HEK293 (cell line): ENCODE measurements around the gene INO80B.

Source experiments
- CTCF ChIA-PET: fragments of 350-600 bp; formaldehyde crosslinking; extraction: SDS; loops from one replicate; lab custom pipeline; 2021; ENCODE audit warnings: antibody characterized with exemption; lab: Yijun Ruan, JAX
- POLR2A ChIA-PET: fragments of 300-600 bp; formaldehyde crosslinking; extraction: SDS; loops from one replicate; lab custom pipeline; 2020; ENCODE audit warnings: antibody characterized with exemption, inconsistent platforms; lab: Yijun Ruan, JAX
- H3K27ac ChIP-seq: fragments of 200-500 bp; sonication (Bioruptor generic); 2 replicates; pipeline ENCODE4 v1.5.1; 2014; ENCODE audit warnings: low read depth, low read length, control low read depth, inconsistent platforms; ENCODE audit errors: extremely low read depth
- H3K36me3 ChIP-seq, 2 experiments: fragments of 200-500 bp in 1 of 2; sonication (Bioruptor generic) in 1 of 2; 1 replicate in 1 of 2; 2 replicates in 1 of 2; pipeline ENCODE4 v1.5.1; 2014 to 2017; ENCODE audit warnings: inconsistent platforms in 2 of 2, low read length in 2 of 2; ENCODE audit not compliant: control insufficient read depth in 2 of 2, insufficient read depth in 1 of 2
- H3K4me1 ChIP-seq: fragments of 200-500 bp; sonication (Bioruptor generic); 2 replicates; pipeline ENCODE4 v1.5.1; 2014; ENCODE audit warnings: mild to moderate bottlenecking, low read length, inconsistent platforms; ENCODE audit not compliant: control insufficient read depth, insufficient read depth
- H3K4me3 ChIP-seq: 2 replicates; pipeline ENCODE4 v1.5.1; 2011; ENCODE audit warnings: low read depth, mild to moderate bottlenecking, control low read depth, low read length, moderate library complexity
- H3K9me3 ChIP-seq: fragments of 200-500 bp; sonication (Bioruptor generic); 2 replicates; pipeline ENCODE4 v1.5.1; 2014; ENCODE audit warnings: low read depth, low read length, inconsistent platforms; ENCODE audit not compliant: control insufficient read depth, insufficient read depth
- BCL11B ChIP-seq: fragments of 450-650 bp; formaldehyde crosslinking; IDR thresholded peaks from 2 replicates; pipeline ENCODE4 v1.5.1; 2016; ENCODE audit warnings: low read depth, missing biosample characterization, missing genetic modification characterization
- MYNN ChIP-seq: fragments of 450-650 bp; formaldehyde crosslinking; IDR thresholded peaks from 2 replicates; pipeline ENCODE4 v1.5.1; 2016; ENCODE audit warnings: missing biosample characterization, missing genetic modification characterization, borderline replicate concordance
- REST ChIP-seq: fragments of 450-650 bp; formaldehyde crosslinking; IDR thresholded peaks from 2 replicates; pipeline ENCODE4 v1.5.1; 2016; ENCODE audit warnings: missing biosample characterization, missing genetic modification characterization
- SCRT1 ChIP-seq: fragments of 450-650 bp; formaldehyde crosslinking; IDR thresholded peaks from 2 replicates; pipeline ENCODE4 v1.5.1; 2016; ENCODE audit warnings: missing biosample characterization, missing genetic modification characterization, borderline replicate concordance
- SP2 ChIP-seq: fragments of 450-650 bp; formaldehyde crosslinking; IDR thresholded peaks from 2 replicates; pipeline ENCODE4 v1.5.1; 2016; ENCODE audit warnings: missing biosample characterization, missing genetic modification characterization
- TCF7L2 ChIP-seq: IDR thresholded peaks from 2 replicates; pipeline ENCODE4 v1.6.1; 2011; ENCODE audit warnings: low read depth, mild to moderate bottlenecking, inconsistent platforms, low read length, moderate library complexity, borderline replicate concordance
- ZBTB10 ChIP-seq: fragments of 450-650 bp; formaldehyde crosslinking; IDR thresholded peaks from 2 replicates; pipeline ENCODE4 v1.5.1; 2016; ENCODE audit warnings: missing biosample characterization, missing genetic modification characterization
- ZNF223 ChIP-seq: fragments of 450-650 bp; formaldehyde crosslinking; IDR thresholded peaks from 2 replicates; pipeline ENCODE4 v1.5.1; 2016; ENCODE audit warnings: missing biosample characterization, missing genetic modification characterization
- ZNF335 ChIP-seq: fragments of 450-650 bp; formaldehyde crosslinking; conservative IDR thresholded peaks from 2 replicates; pipeline ENCODE4 v1.5.1; 2016; ENCODE audit warnings: missing biosample characterization, missing genetic modification characterization
- ZNF423 ChIP-seq: fragments of 450-650 bp; formaldehyde crosslinking; IDR thresholded peaks from 2 replicates; pipeline ENCODE4 v1.5.1; 2016; ENCODE audit warnings: missing biosample characterization, missing genetic modification characterization
- ZNF561 ChIP-seq: fragments of 450-650 bp; IDR thresholded peaks from 2 replicates; pipeline ENCODE4 v1.5.1; 2018; ENCODE audit warnings: missing biosample characterization, missing genetic modification characterization, borderline replicate concordance
- TF ChIP-seq, protein P1 (sequence below): fragments of 450-650 bp; formaldehyde crosslinking; conservative IDR thresholded peaks from 2 replicates; pipeline ENCODE4 v1.5.1; 2016; ENCODE audit warnings: low read depth, missing biosample characterization, missing genetic modification characterization

Gene INO80B

GRCh38 chr2:74440378-74441169 lies 14.3 kb upstream of the INO80B start (continued):
- TF ChIP-seq REST (tag by site-specific recombination) (no peak), ZNF223 (no peak), ZNF423 (no peak)

DNA sequence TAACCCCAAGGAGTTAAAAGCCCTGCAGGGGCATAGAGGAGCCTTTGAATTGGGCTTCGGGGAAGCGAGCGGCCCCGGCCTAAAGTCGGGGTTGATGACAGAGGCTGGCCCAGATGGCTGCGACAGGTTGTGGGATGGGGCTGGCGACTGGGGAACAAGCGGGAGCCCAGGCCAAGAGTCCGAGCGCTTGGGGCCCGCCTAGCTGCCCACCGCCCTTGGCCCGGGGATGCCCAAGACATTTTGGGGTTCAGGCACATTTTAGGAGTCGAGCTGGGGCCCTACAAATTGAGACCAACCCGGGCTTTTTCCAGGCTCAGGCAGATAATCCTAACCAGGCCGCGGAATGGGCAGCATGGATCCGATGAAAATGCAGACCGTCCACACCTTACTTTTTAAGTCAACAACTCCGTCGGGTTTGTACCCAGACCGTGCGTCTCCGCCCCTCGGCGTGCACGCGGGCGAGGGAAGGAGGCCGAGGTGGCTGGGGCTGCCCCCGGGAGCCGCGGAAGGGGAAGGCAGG lies 13.7 kb upstream of the INO80B start:
- Histone ChIP-seq H3K36me3 (peaks cover 0 to 29% of the 10 kb centered on the region in 2 experiments; a peak in 1 of 3 replicates), H3K4me3 (peak overlapping the region; percentile 56), H3K4me1 (peaks cover 7% of the 10 kb centered on the region), H3K9me3 (no peaks in the 10 kb centered on the region), H3K27ac (peak overlapping the region; percentile 68)
- POLR2A ChIA-PET: interaction anchor here (1.2 to 2.4 kb wide), 9 partner anchors 10 to 263 kb away, joined by 3 to 40 read pairs (median 5); partner anchors contain the start of genes DCTN1, INO80B, MOB1A and MRPL53
- TF ChIP-seq, protein P1, sequence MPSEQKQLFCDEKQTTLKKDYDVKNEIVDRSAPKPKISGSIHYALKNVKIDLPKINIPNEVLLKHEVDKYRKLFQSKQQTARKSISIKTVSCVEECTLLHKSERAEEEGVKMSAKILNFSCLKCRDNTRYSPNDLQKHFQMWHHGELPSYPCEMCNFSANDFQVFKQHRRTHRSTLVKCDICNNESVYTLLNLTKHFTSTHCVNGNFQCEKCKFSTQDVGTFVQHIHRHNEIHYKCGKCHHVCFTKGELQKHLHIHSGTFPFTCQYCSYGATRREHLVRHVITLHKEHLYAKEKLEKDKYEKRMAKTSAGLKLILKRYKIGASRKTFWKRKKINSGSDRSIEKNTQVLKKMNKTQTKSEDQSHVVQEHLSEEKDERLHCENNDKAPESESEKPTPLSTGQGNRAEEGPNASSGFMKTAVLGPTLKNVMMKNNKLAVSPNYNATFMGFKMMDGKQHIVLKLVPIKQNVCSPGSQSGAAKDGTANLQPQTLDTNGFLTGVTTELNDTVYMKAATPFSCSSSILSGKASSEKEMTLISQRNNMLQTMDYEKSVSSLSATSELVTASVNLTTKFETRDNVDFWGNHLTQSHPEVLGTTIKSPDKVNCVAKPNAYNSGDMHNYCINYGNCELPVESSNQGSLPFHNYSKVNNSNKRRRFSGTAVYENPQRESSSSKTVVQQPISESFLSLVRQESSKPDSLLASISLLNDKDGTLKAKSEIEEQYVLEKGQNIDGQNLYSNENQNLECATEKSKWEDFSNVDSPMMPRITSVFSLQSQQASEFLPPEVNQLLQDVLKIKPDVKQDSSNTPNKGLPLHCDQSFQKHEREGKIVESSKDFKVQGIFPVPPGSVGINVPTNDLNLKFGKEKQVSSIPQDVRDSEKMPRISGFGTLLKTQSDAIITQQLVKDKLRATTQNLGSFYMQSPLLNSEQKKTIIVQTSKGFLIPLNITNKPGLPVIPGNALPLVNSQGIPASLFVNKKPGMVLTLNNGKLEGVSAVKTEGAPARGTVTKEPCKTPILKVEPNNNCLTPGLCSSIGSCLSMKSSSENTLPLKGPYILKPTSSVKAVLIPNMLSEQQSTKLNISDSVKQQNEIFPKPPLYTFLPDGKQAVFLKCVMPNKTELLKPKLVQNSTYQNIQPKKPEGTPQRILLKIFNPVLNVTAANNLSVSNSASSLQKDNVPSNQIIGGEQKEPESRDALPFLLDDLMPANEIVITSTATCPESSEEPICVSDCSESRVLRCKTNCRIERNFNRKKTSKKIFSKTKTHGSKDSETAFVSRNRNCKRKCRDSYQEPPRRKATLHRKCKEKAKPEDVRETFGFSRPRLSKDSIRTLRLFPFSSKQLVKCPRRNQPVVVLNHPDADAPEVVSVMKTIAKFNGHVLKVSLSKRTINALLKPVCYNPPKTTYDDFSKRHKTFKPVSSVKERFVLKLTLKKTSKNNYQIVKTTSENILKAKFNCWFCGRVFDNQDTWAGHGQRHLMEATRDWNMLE: no peak
- TF ChIP-seq SP2 (tag by site-specific recombination): no peak
- no peak for TF ChIP-seq BCL11B (tag by site-specific recombination)
- no peak for TF ChIP-seq ZNF561 (tag by site-specific recombination)
- 0 out of 2 replicates have a peak, but pooled peaks have one; percentile 50 for TF ChIP-seq TCF7L2
- peak; percentile 42 for TF ChIP-seq ZNF335 (tag by site-specific recombination)
- no peak for TF ChIP-seq MYNN (tag by site-specific recombination)
- TF ChIP-seq ZBTB10 (tag by site-specific recombination): no peak
- TF ChIP-seq SCRT1 (tag by site-specific recombination): peak; percentile 85; the same call in 1 of the 2 replicates
- CTCF ChIA-PET: interaction anchor here (1.1 to 2.2 kb wide), 2 partner anchors 15 to 106 kb away, joined by 5 to 6 read pairs; no protein-coding TSS in a partner anchor
